ENCODE results near the gene KIAA0040. TPM values are rescaled to one million over a fixed set of nuclear protein-coding genes. Genes with fewer than 3 reads are reported as not detected.

The KIAA0040 gene
- total RNA-seq, result 0.81 and 2.2 TPM in 2 replicates

DNA sequence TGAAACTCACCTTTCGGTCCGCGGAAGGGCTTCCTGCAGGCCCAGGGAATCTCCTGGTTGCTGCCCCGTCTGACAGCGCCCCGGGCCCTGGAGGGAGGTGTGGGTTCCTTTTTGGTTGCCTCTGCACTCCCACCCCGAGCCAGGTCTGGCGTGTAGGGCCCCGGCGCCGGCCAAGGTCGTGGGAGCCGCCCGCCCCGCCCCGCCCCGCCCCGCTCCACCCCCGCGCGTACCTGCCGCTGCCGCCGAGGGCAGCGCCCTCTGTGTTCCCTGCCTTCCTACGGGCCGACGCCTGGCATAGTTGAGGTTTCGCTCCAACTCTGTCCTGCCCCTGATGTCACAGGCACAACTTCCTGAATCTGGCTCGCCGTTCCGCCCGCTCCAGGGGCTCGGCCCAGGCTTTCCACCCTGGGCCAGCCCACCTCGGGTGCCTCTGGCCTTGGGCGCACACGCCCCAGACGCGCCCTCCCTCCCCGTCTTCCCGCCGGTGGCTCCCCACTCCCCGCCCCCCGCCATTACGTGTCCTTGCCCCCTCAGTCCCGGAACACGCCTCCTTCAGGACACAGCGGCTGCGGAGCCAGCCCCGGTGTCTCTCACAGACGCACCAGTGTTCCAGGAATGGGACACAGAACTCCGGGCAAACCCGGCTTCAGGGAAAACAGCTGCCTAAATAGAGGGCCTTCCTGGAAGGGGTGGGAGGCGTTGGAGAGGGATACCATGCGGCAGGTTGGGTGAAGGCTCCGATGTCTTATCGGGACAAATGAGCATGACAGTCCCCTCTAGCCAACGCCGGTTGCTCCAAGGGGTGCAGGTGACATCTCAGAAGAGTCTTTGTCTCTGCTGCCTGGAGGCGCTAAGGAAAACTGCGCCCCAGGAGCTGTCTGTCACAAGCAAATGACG lies at the start of gene KIAA0040:
Gene KIAA0040, minus strand, starts transcription at position 147 of the 897 bp plus-strand sequence. CDS start 31,763 bp downstream, outside the sequence.

Other genes starting within 250 kb of the KIAA0040 start
- 339 and 345 TPM in 2 replicates for gene CACYBP, start 192.8 kb downstream of the KIAA0040 start, total RNA-seq
- 38.4 and 38.6 TPM in 2 replicates for gene MRPS14, start 169.4 kb downstream of the KIAA0040 start, total RNA-seq
- not detected in 2 replicates for gene TNN, start 124.9 kb downstream of the KIAA0040 start, total RNA-seq

Data from aortic smooth muscle cell (primary cell).